Measurements from ENCODE around the gene FBXO28. TPM values are rescaled to one million over a fixed set of nuclear protein-coding genes. Genes with fewer than 3 reads are reported as not detected.

The FBXO28 gene
- total RNA-seq, 2 donors from 2014 or later: 29.0 to 40.0 TPM

DNA sequence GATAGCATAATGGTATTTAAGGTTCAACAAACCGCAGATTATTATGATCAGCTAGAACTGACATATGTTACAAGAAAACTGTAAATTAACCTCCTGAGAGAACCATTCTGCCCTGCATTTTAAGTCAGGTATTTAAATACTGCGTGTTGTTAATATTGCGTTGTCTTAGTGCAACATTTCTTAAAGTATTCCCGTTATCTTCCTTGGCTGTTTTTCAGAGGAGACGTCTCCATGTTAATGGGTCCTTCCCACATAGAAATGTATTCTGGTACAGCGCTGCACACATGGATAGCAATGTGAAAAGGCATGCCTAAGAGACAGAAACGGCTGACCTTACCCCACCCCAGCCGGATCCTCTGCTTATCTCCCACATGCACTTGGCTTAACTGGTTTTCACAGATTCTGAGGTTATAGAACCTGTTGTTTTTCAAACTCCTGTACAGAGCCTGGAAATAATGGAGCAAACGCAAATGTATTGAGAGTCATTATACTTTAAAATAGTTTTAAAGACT is 46.3 kb downstream of the FBXO28 start:
- Histone ChIP-seq H3K27me3 (replicated peaks; ENCODE audit: insufficient read depth) (no peaks in the 10 kb centered on the region), H3K36me3 (no peaks in the 10 kb centered on the region), H3K27ac (no peak overlapping the region), H3K4me3 (no peak overlapping the region), H3K9me3 (no peaks in the 10 kb centered on the region), H3K4me1 (replicated peaks) (no peaks in the 10 kb centered on the region)
- intact Hi-C loops (cut with DNase I): no loop called here
- DNase-seq (ENCODE audit: low spot score): no peak
- TF ChIP-seq POLR2AphosphoS5 (IDR thresholded peaks at IDR 0.05): no peak
- TF ChIP-seq, protein P1, sequence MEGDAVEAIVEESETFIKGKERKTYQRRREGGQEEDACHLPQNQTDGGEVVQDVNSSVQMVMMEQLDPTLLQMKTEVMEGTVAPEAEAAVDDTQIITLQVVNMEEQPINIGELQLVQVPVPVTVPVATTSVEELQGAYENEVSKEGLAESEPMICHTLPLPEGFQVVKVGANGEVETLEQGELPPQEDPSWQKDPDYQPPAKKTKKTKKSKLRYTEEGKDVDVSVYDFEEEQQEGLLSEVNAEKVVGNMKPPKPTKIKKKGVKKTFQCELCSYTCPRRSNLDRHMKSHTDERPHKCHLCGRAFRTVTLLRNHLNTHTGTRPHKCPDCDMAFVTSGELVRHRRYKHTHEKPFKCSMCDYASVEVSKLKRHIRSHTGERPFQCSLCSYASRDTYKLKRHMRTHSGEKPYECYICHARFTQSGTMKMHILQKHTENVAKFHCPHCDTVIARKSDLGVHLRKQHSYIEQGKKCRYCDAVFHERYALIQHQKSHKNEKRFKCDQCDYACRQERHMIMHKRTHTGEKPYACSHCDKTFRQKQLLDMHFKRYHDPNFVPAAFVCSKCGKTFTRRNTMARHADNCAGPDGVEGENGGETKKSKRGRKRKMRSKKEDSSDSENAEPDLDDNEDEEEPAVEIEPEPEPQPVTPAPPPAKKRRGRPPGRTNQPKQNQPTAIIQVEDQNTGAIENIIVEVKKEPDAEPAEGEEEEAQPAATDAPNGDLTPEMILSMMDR (IDR thresholded peaks at IDR 0.05): no peak
- no peak for TF ChIP-seq POLR2A (IDR thresholded peaks at IDR 0.05)
- 84% methylated on average over 9 of the region's 9 CpGs for WGBS

DNA sequence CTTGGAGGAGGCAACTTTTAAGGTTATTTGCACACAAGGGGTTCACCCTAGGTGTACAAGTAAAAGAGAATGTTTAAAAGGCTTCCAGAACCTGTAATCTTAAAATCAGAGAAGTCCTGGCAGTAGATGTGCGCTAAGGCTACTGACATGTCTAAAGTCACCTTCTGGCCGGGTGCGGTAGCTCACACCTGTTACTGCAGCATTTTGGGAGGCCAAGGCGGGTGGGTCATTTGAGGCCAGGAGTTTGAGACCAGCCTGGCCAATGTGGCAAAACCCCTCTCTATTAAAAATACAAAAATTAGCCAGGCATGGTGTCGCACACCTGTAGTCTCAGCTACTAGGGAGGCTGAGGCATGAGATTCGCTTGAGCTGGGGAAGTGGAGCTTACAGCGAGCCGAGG is 48.9 kb downstream of the FBXO28 start:
- Histone ChIP-seq H3K4me3 (no peak overlapping the region), H3K27ac (no peak overlapping the region), H3K36me3 (no peaks in the 10 kb centered on the region), H3K27me3 (replicated peaks; ENCODE audit: insufficient read depth) (no peaks in the 10 kb centered on the region), H3K9me3 (no peaks in the 10 kb centered on the region), H3K4me1 (replicated peaks) (no peaks in the 10 kb centered on the region)
- no peak for TF ChIP-seq POLR2A (IDR thresholded peaks at IDR 0.05)
- no peak for TF ChIP-seq POLR2AphosphoS5 (IDR thresholded peaks at IDR 0.05)
- TF ChIP-seq, protein P1 (IDR thresholded peaks at IDR 0.05): no peak
- intact Hi-C loops (cut with DNase I): no loop called here
- DNase-seq (ENCODE audit: low spot score): no peak
- WGBS: 97% methylated on average over 8 of the region's 8 CpGs

DNA sequence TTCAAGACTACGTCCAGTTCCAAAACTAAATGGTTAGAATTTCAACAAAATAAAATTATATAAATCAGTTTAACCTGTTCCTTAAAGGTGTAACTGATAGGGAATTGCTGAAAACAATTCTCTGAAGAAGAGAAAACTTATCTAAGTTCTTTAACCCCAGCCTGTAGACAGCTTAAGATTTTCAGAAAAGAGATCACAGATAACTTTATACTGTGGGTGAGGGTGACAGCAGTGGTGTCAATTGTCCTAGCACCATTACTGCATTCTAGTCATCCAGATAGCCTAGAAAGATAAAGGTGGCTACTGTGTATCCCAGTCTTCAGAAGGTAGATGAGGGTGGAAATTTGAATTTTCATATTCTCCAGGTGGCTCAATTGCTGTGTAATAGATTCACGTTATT is 49.4 kb downstream of the FBXO28 start:
- no peak overlapping the region for H3K27ac ChIP-seq
- no peaks in the 10 kb centered on the region for H3K36me3 ChIP-seq
- no peaks in the 10 kb centered on the region for H3K9me3 ChIP-seq
- 72% methylated on average over 2 of the region's 2 CpGs for WGBS
- TF ChIP-seq POLR2A (IDR thresholded peaks at IDR 0.05) (no peak), POLR2AphosphoS5 (IDR thresholded peaks at IDR 0.05) (no peak)
- TF ChIP-seq, protein P1 (IDR thresholded peaks at IDR 0.05): no peak
- DNase-seq (ENCODE audit: low spot score): no peak
- no peaks in the 10 kb centered on the region for H3K4me1 ChIP-seq (replicated peaks)
- H3K4me3 ChIP-seq: no peak overlapping the region
- intact Hi-C loops (cut with DNase I): no loop called here
- no peaks in the 10 kb centered on the region for H3K27me3 ChIP-seq (replicated peaks; ENCODE audit: insufficient read depth)

DNA sequence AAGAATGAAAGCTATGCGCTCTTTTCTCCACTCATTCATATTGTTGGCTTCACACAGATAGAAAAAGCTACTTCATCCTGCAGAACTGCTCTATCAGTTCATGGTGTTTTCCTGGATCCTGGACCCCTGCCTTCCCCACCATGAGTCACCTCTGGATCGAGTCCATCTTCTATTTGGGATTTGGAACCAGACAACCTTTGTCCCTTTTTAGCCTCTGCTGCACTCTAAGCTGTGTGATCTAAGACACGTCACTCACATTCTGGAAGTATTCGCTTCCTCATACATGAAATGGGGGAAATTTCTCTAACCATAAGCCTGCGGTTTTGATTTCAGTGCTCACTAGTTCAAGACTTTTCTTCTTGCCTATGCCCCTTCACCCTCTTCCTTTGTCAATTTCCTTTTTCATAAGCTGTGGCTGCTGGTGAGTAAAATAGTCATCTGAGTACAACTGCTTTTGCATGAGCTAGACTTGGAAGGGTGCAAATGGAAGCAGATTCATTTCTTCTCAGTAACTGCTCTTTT is 55.0 kb downstream of the FBXO28 start:
- H3K4me1 ChIP-seq (replicated peaks): no peaks in the 10 kb centered on the region
- intact Hi-C loops (cut with DNase I): no loop called here
- no peaks in the 10 kb centered on the region for H3K36me3 ChIP-seq
- no peak overlapping the region for H3K4me3 ChIP-seq
- H3K9me3 ChIP-seq: no peaks in the 10 kb centered on the region
- H3K27me3 ChIP-seq (replicated peaks; ENCODE audit: insufficient read depth): no peaks in the 10 kb centered on the region
- DNase-seq (ENCODE audit: low spot score): no peak
- H3K27ac ChIP-seq: no peak overlapping the region
- TF ChIP-seq, protein P1 (IDR thresholded peaks at IDR 0.05): no peak
- WGBS: 31% methylated on average over 5 of the region's 5 CpGs

DNA sequence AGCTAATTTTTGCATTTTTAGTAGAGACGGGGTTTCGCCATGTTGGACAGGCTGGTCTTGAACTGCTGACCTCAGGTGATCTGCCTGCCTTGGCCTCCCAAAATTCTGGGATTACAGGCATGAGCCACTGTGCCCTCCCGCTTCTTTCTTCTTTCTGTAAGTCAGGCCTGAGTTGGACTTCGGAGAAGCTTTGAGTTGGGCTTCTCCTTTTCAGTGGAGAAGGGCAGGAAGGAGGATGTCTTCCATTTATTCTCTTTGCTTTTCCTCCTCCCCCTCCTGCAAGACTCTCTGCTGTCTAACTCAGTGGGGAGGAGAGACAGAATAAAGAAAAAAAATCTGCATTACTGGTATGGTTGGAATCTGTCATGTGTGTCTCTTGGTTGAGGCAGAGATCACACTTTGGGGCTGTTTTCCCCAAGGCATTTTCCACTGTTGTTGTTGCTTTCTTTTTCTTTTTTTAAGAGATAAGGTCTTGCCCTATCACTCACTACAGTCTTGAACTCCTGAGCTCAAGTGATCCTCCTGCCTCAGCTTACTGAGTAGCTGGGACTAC is 55.9 kb downstream of the FBXO28 start:
- WGBS: 94% methylated on average over 4 of the region's 4 CpGs
- Histone ChIP-seq H3K27ac (no peak overlapping the region), H3K36me3 (no peaks in the 10 kb centered on the region), H3K4me1 (replicated peaks) (no peaks in the 10 kb centered on the region), H3K9me3 (no peaks in the 10 kb centered on the region), H3K27me3 (replicated peaks; ENCODE audit: insufficient read depth) (no peaks in the 10 kb centered on the region), H3K4me3 (no peak overlapping the region)
- no peak for TF ChIP-seq POLR2A (IDR thresholded peaks at IDR 0.05)
- no peak for TF ChIP-seq POLR2AphosphoS5 (IDR thresholded peaks at IDR 0.05)
- TF ChIP-seq, protein P1 (IDR thresholded peaks at IDR 0.05): no peak
- no peak for DNase-seq (ENCODE audit: low spot score)
- intact Hi-C loops (cut with DNase I): no loop called here

All from prostate gland (tissue), 2 donors.